ENCODE measurements around the gene NAV1. TPM values are rescaled to one million over a fixed set of nuclear protein-coding genes. Genes with fewer than 3 reads are reported as not detected.

NAV1 gene
- total and polyA plus RNA-seq, 9 of the 15 experiments (the other 6 are each of a cell fraction or from before 2014, with no cell fraction given) = 0.91 to 16.8 (median 3.2) TPM

- TF ChIP-seq CLOCK (CRISPR knock-in tag; IDR thresholded peaks at IDR 0.05; ENCODE audit: borderline replicate concordance) (0 out of 2 replicates have a peak, but pooled peaks have one; percentile 7), KAT2B (IDR thresholded peaks at IDR 0.05; ENCODE audit: low read depth, low read length) (no peak), FOXJ2 (tag; IDR thresholded peaks at IDR 0.05) (no peak; the same call in 1 of the 2 replicates), ELF2 (CRISPR knock-in tag; IDR thresholded peaks at IDR 0.05) (peak; percentile 67; the same call in 1 of the 2 replicates), CC2D1A (IDR thresholded peaks at IDR 0.05) (peak; percentile 77; the same call in 1 of the 2 replicates), POLR2H (tag; IDR thresholded peaks at IDR 0.05; ENCODE audit: low read depth) (no peak; the same call in none of the 2 replicates), FIP1L1 (IDR thresholded peaks at IDR 0.05; ENCODE audit: low read depth, low read length, poor library complexity, severe bottlenecking) (no peak), ZNF449 (CRISPR knock-in tag; IDR thresholded peaks at IDR 0.05) (peak; percentile 72; the same call in 1 of the 2 replicates), ZNF280B (CRISPR knock-in tag; IDR thresholded peaks at IDR 0.05) (no peak), ETV5 (CRISPR knock-in tag; IDR thresholded peaks at IDR 0.05; ENCODE audit: low read depth) (peak; percentile 88), HDGF (IDR thresholded peaks at IDR 0.05) (peak; percentile 86; the same call in 1 of the 2 replicates), TRIM28 (IDR thresholded peaks at IDR 0.05) (peak; percentile 83), DDX20 (tag; IDR thresholded peaks at IDR 0.05; ENCODE audit: low read depth) (peak; percentile 64; the same call in 1 of the 2 replicates), GMEB1 (CRISPR knock-in tag; IDR thresholded peaks at IDR 0.05) (peak; percentile 37; the same call in 1 of the 2 replicates), JUN (IDR thresholded peaks at IDR 0.05; ENCODE audit: borderline replicate concordance, low read depth, low read length) (peak; percentile 69; the same call in 1 of the 2 replicates), JUN (CRISPR knock-in tag; IDR thresholded peaks at IDR 0.05; ENCODE audit: borderline replicate concordance) (no peak), GABPB1 (CRISPR knock-in tag; IDR thresholded peaks at IDR 0.05) (peak; percentile 83), PHF8 (IDR thresholded peaks at IDR 0.05; ENCODE audit: borderline replicate concordance, low read length) (no peak), TCF15 (CRISPR knock-in tag; IDR thresholded peaks at IDR 0.05) (no peak)
Observed at GRCh38 chr1:201578008-201578888, 39.3 kb downstream of the NAV1 start (continued).

Measured in K562 (cell line).